Mesothelial cell of epicardium (in vitro differentiated cells): ENCODE results near the gene FOXP1. TPM values are rescaled to one million over a fixed set of nuclear protein-coding genes. Genes with fewer than 3 reads are reported as not detected.
A peak's percentile ranks its signal among the peaks of the same experiment; 100 is the strongest.

ENCODE experiments used
- DNase-seq, 2 experiments: peaks; one replicate each; pipeline ENCODE4 v3.0.0; 2021; ENCODE audit warnings: low spot score in 2 of 2; ENCODE audit not compliant: unreplicated experiment in 2 of 2
- H3K27ac Mint-ChIP-seq: 2 replicates; pipeline ENCODE4 v1.8.0; 2021; ENCODE audit warnings: mixed read lengths
- H3K27me3 Mint-ChIP-seq: 2 replicates; pipeline ENCODE4 v1.8.0; 2021; ENCODE audit warnings: low read depth, mixed read lengths
- H3K36me3 Mint-ChIP-seq: 2 replicates; pipeline ENCODE4 v1.8.0; 2021; ENCODE audit warnings: mixed read lengths
- H3K4me1 Mint-ChIP-seq: 2 replicates; pipeline ENCODE4 v1.8.0; 2021; ENCODE audit warnings: mixed read lengths
- H3K4me3 Mint-ChIP-seq: 2 replicates; pipeline ENCODE4 v1.8.0; 2021; ENCODE audit warnings: mild to moderate bottlenecking, moderate library complexity, mixed read lengths
- H3K9me3 Mint-ChIP-seq: 2 replicates; pipeline ENCODE4 v1.8.0; 2021; ENCODE audit warnings: mixed read lengths
- CTCF ChIP-seq: fragments of 200-600 bp; sonication (generic); IDR thresholded peaks from one replicate; pipeline ENCODE4 v1.5.0; 2021; ENCODE audit warnings: antibody characterized with exemption; ENCODE audit not compliant: unreplicated experiment
- microRNA-seq: library from miRNA; unstranded; fragments of <30 nt; microRNA quantifications from one replicate; pipeline ENCODE4 v1.2.0, GENCODE V29; 2021; ENCODE audit warnings: inconsistent platforms, mixed read lengths
- total RNA-seq: library from RNA; stranded (reverse); gene quantifications from 3 replicates; pipeline ENCODE4 v1.2.1, GENCODE V29; 2021

The FOXP1 gene
- total RNA-seq, 1 donor from 2014 or later: 187 TPM

GRCh38 chr3:70911719-70912118 is 671.8 kb downstream of the FOXP1 start:
- no peaks in the 10 kb centered on the region for H3K27me3 Mint-ChIP-seq
- H3K27ac Mint-ChIP-seq: no peak overlapping the region
- DNase-seq: no peak
- no peaks in the 10 kb centered on the region for H3K9me3 Mint-ChIP-seq
- H3K36me3 Mint-ChIP-seq: no peaks in the 10 kb centered on the region
- peaks cover 18% of the 10 kb centered on the region for H3K4me1 Mint-ChIP-seq
- no peak overlapping the region for H3K4me3 Mint-ChIP-seq
- TF ChIP-seq CTCF: no peak

GRCh38 chr3:70905491-70905890 is 678.0 kb downstream of the FOXP1 start:
- Mint-ChIP-seq H3K36me3 (no peaks in the 10 kb centered on the region), H3K4me3 (no peak overlapping the region), H3K9me3 (peaks cover 8% of the 10 kb centered on the region), H3K27ac (no peak overlapping the region), H3K27me3 (no peaks in the 10 kb centered on the region), H3K4me1 (peaks cover 6% of the 10 kb centered on the region)
- no peak for DNase-seq
- TF ChIP-seq CTCF: no peak

Small RNA genes lying within 50 kb of the gene (microRNA-seq; reads per million reads assigned to microRNA genes)
- 20.8 reads per million, percentile 44 among the genes with 10 or more reads in this experiment for gene MIR1284

Other genes with a start within 250 kb of the FOXP1 start
- 9.9 to 10.9 TPM (median 9.9 TPM) in 3 replicates for gene EIF4E3, start 141.7 kb upstream of the FOXP1 start, total RNA-seq
- gene GPR27, start 170.1 kb upstream of the FOXP1 start, total RNA-seq: 13.4 to 16.1 TPM (median 14.2 TPM) in 3 replicates
- not detected in 3 replicates for gene PROK2, start 201.4 kb upstream of the FOXP1 start, total RNA-seq